Measurements from ENCODE around the gene ALDH4A1.

GRCh38 chr1:18869847-18870594 is 32.3 kb downstream of the ALDH4A1 start:
- TF ChIP-seq CTCF (IDR thresholded peaks at IDR 0.05) (no peak), POLR2A (IDR thresholded peaks at IDR 0.05) (no peak)

Measured in adrenal gland (tissue), 5 donors.